Measurements from ENCODE around the gene ADGRL3. TPM values are rescaled to one million over a fixed set of nuclear protein-coding genes. Genes with fewer than 3 reads are reported as not detected.

The ADGRL3 gene
- total RNA-seq, 1 donor from 2014 or later: 306 TPM

DNA sequence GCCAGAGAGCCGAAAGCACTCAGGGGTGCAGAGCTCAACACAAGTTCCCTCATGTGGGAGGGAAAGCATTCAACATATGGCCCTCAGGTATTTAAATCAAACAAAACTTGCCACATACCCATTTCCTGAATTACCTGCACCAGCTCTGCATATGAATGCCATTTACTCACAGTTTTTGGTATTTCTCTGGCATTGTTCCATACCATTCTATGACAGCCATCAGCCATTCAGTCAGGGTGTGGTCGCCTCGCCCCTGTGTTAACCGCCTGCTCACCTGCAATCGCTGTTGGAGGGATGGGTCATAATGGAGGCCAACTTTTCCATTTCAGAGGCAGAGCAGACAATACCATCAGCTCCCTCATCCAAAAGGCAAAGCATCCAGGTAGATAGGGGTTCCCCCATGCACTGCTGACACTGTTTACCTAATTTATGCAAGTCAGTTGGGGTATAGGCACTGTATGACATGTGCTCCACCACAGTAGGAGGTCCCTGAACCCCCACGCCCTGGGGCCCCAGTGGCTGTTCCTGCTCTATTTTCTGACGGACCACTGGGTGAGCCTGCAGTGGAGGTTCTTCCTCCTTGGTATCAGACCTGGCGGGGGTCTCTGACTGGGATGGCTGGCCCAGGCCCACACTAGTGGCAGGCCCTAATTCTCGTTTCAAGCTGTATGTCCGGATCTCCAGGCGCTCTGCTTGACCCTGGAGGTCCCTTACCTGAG is 227.1 kb downstream of the ADGRL3 start:
- no peak for DNase-seq

DNA sequence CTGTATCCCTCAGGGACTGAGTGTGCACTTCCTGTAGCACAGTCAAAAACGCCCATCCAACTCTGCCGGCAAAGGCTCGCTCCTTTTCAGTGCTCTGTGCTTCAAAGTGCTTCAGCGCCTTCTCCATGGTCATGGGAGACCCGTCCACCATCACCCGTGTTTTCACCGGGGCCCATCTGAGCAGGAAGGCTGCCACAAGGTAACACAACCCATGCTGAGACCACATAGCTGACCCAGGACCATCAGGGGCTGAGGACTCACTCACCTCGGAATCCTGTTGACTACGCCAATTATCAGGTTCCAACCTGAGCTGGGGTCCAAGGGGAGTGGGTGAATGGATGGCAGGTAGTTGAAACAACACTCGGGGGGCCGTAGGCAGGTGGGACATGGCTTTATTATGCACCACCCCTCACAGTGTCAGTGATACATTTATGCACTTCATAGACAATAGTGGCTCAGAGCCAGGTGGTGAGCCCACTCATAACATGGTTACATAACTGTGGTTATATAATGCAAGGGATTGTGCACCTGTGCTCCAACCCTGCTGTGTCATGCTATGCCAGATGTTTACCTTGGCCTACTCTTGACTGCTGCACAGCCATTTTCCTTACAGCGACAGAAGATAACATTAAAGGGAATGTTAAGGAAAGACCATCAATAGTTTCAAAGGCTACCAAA is 227.8 kb downstream of the ADGRL3 start:
- DNase-seq: no peak

DNA sequence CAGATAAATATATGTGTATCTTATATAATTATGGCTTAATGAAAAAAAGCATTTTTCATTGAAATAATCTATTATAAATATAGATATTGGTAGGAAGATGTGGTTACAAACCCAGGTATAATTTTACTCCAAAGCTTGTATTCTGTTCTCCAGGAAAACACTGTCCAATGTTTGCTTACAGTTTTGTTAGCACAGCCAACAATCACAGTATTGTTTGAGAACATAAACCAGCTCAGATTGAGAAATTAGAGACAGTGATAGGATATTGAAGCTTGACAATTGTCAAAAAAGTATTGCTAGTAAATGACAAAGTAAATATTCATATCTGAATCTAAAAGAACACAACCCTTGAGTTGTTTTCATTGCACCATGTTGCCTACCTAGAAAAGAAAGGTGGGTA is 228.8 kb downstream of the ADGRL3 start:
- DNase-seq: no peak

DNA sequence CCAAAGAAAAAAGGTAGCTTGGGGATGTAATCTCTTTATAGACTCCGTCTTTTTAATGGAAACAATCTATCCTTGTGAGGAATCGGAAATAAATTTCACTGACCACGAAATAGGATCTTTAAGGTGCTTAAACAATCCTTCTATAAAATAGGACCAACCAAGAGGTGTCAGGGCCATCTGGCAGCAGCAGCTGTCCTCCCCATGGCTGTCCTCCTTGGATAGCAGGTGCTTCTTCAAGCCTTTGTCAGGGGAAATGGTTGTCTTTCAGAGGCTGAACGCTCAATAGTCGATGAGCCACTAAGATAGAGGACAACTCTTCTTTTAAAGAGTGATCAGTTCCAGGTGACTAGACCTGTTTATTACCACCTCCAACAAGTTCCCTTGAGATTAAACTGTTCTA is 231.0 kb downstream of the ADGRL3 start:
- no peak for DNase-seq

DNA sequence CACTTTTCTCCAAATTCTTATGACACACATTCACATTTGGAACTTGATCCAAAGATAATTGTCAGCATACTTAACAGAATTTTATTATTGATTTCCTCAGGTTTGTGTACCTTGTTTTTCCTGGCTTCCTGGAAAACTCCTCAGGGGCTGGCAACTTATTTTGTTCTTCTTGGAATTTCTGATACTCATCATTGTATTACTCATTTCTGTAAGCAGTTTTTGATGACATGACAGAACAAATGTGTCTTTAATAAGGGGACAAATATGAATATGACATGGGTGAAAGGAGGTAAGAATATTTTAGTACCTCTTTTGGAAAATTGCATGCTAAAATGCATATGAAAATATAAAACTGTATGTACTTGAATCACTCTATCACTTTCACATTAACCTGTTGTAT is 237.8 kb downstream of the ADGRL3 start:
- no peak for DNase-seq

DNA sequence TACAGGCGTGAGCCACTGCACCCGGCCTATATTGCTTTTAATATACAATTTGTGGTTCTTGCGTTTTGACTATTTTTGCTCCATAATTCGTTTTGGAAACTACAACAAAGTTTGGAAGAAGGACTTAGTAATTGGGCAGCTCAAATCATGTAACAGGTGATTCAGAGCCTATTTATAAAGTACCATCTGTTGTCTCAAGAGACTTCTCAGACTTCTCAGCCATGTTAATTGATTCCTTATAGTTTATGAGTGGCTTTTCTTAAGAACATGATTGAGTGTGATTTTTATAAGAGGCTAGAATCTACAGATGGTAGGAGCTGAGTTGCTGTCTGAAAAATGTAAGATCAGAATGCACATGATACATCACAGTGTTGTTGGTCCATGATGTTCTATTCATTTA is 240.2 kb downstream of the ADGRL3 start:
- DNase-seq: no peak

DNA sequence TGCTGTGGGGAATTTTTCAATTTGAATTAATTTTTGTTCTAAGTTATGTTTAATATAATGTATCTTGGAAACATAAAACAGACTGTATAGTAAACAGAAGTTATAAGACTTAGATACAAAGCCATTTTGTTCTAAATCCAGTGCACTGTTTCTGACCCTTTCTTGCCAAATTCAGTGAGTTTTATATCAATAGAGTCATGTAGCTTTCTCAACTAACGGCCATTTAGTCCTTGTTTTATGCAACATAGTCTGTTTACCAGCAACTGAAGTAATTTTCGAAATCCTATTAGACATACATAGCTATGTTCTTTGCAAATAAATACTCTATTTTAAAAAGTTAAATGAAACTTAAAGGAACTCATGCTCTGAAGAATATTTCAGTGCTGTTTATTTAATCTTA is 242.8 kb downstream of the ADGRL3 start:
- no peak for DNase-seq

DNA sequence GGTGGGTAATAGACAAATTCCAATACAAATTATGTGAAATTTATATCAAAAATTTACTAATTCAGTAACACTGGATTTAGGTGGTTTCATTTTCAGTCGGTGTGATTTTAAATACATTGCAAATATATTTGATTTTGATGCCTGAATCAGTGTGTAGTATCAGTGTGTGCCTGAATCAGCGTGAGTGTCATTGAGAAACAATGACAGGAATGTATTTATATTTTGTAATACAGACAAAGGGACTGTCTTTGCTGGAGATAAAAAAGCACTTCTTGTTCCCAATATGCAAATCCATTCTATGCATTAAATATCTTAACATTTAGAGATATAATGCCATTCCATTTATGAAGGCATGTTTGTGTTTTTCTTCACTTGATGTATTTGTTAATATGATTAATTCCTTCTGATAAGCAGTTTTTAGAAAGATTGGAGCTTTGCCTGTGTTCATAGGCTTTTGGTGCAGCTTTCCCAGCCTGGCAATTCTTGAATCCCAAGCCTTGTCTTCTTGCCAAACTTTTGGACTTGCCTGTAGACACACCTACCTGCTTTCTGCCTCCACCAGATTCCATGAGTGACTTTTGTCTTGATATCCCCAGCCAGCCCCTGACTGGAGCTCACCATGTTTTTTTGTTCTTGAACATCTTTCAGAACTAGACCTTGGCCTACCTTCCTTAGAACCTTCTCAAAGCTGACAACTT is 243.8 kb downstream of the ADGRL3 start:
- no peak for DNase-seq

DNA sequence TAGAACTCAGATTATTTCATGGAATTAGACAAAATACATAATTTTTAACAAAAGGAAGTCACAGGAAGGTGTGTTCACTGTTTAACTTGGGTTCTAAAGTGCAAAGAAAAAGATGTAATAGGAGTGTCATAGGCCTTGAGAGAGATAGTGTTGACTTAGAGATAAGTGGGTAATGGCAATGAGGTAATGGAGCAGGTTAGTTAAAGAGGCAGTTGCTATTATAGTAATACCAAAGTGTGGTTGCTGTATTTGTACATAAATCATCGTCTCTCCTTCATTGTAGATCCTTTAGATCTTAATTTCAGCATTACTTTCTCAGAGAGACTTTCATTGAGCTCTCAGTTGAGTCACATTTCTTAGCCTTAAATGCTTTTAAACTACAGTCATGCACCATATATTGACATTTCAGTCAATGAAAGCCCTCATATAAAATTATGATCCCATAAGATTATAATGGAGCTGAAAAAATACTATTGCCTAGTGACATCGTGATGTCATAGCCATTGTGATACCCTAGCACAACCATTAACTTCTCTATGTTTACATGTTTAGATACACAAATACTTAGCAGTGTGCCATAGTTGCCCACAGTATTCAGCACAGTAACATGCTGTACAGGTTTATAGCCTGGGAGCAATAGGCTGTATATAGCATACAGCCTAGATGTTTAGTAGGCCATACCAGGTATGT is 245.4 kb downstream of the ADGRL3 start:
- DNase-seq: no peak

DNA sequence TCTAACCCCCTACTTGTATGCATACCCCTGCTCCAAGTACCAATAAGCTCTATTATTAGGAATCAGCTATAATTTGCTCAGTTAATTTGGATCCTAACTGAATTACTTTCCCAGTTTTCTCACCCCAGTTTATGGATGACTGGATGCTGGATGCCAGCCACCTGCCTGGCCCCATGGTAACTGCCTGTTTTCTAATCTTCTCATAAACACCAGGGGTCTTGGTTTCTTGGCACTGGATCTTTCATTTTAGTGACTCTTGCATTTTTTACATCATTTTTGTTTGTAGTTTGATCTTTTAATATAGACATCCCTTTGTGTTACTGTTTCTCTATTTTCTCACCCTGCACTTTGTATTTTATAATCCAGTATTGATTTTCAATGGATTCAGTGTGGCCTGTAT is 246.8 kb downstream of the ADGRL3 start:
- DNase-seq: no peak

DNA sequence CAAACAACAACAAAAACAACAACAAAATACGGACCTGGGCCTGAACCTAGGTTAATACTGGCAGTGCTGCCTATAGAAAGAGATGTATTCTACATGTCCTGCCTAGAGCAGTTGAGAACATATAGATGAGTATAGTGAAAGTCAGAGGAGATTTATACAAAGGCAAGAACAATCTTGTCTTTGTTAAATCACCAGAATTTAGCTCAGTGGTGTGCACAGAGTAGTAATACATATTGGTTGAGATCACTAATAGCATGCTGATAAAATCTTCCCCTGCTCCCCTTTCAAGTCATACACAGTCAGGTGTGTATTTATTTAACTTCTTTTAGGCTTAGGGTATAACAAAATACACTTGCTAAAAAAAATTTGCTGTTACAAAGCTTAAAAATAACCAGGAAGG is 247.8 kb downstream of the ADGRL3 start:
- no peak for DNase-seq

DNA sequence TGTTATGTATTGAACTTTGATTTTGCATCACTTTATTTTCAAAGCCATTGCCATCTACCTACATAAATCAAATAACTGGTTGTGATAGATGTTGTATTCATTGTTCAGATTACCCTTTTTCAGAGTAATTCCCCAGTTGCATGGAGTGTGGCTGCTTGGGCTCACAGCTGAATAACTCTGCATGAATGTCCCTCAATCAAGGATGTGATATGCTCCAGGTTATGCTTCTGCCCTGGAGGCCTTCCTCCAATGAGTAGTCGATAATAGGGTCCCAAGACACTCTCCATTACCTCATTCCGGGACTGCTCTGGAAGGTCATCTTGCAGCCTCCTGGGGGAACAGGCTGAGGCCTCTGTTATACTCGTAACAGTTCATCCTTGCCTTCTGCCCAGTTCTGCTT is 251.8 kb downstream of the ADGRL3 start:
- no peak for DNase-seq

DNA sequence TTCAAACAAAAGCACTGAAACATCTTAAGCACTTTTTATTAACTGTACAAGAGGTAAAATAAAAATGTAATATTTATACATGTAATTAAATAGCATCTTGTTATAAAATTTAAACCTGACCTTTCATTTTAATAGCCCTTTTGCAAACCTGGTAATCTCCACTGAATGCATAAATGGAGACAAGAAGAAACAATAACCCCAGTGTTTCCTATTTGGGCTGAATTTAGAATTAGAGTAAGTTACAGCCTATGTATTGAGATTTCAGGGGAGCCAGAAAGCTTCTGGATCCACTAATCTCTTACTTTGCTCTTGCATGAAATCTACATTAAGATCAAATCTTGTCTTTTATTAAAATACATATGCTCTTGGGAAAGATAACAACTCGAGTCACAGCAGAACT is 261.8 kb downstream of the ADGRL3 start:
- DNase-seq: no peak

DNA sequence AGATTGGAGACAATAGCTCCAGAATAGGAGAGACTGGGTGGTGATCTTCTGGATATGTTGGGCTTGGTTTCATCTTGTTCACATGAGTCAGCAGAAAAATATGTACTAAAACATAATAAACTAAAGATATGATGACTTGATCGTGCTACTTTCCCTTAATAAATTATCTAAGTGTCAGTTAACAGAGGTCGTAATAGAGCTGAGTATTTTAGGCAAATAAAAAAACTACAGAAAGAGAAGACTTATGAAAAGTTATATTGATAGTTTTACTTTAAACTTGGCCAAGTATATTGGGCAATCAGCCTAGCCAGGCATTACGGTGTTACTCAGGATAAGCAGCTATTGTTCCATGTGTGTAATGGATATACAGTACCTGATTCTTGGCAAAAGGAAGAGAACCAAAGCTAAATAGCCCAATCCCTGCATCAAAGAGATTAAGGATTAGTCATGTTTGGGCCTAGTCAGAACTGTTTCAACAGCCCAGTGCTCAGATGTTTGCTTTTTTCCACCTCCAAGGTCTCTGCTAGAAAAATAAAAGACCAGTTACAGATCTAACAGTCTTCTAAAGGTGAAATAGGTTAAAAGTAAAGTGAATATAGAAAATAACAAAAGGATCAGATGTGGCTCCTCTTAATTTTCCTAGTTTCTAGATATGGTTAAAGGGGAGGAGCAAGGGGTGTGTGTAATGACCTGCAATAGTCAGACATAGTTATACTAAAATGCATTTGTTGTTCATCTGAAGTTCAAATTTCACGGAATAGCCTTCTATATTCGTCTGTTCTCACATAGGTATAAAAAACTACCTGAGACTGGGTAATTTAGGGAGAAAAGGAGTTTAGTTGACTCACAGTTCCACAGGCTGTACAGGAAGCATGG is 262.6 kb downstream of the ADGRL3 start:
- no peak for DNase-seq

DNA sequence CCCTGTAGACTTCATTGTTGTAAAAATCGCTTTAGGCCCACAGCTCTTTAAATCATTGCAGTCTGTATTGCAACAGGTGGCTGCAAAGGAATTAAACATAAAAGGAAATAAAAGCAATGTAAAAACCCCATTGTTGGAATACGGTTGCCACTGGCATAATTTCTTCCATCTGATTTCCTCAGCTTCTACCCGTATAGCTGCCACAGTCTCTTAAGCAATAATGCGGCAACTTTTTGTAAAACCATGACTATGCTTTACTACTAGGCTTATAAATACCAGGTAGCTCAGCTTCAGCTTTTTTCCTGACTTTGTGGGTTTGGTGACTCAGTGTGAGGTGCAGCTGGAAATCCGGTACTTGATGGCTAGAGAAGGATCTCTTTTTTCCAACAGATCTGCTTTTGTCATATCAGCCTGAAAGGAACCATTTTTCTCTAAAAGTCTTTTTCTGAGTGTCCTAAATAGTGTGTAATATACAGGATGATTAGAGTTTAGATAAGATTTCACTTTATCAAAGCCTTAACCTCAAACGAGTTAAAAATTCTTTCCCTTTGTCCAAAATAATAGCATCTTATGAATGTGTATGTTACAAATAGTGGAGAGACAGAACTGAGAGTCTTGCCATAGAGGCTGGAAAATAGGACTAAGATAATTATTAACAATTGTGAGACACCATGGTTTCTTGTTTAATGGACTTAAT is 268.0 kb downstream of the ADGRL3 start:
- no peak for DNase-seq

DNA sequence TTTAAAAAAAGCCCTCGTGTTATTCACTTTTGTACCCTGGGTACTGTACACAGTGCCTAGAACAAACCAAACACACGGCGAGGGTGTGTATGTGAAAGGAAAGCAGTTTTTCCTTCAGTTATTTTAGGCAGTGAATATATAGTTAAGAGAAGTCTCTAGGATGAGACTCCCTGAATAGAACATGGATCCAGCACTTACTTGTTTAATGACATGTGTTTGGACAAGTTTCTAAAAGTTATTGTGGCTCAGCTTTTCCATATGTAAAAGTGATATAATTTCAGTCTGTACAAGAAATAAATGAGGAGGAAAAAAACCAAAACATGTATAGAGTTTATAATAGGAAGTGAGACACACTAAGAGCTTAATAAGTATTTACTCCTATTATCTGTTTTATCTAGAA is 273.2 kb downstream of the ADGRL3 start:
- no peak for DNase-seq

DNA sequence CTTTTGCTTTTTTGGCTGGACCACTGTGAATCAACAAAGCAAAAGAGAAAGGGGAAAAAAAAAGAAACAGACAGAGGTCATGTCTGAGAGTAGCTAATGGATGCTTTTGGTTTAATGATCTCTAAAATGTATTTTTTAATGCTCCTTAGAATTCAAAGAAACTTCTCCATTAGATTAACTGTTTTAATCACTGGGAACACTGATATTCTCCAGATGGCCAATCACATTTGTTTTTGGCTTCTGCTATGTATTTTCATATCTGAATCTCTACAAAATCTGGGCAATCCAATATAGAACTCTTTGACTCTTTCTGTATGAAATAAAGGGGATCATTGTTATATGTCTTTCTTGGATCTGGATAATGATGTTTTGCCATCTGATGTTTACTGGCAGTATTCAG is 278.2 kb downstream of the ADGRL3 start:
- DNase-seq: no peak

DNA sequence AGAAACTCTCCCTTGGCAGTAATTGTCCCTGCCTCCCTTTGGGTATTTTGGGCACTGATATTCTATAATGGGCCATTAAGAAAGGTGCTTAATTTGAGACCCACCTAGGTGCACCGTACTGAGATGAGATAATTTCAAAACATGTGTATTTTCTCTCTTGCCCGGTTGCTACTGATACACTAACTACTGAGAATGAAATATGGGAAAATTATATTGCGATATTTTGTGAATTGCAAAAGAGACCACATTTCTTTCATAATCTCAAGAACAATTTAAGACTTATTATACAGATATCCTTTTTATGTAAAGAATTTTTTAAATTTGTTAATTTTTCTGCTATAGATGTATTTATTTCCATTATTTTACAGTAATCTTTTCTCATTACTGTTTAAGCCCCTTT is 284.9 kb downstream of the ADGRL3 start:
- no peak for DNase-seq

DNA sequence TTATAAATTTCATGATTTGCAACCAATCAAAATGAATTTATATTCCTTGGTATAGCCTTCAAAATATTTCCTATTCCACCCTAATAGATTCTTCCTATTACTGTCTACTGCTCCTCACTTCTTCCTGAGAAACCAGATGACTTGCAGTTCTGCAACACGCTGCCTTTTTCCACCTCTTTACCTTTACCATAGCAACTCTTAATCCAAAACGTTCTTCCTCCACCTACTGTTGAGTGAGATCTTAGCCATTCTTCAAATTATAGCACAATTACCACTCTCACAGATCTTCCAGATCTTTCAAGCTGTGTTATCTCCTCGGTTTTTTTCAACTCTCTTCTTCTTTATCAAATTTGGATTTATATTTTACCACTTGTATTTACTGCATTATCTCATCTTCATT is 289.8 kb downstream of the ADGRL3 start:
- DNase-seq: no peak

DNA sequence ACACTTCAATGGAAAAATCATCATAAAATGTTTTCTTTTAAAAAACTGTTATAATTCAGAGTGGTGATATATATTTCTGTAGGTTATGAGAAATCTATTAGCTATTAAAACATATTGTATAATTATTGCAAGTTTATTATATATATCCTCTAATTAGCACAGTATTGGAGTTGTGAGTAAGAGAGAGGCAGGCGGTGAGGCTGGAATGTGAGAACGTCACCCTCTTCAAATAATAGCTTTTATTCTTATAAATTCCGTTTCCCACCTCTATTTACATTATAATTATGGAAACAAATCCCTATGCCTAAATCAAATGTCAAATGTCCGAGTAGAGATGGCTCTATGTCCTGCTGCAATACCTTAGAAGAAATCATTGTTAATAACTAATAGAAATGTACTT is 292.9 kb downstream of the ADGRL3 start:
- no peak for DNase-seq

DNA sequence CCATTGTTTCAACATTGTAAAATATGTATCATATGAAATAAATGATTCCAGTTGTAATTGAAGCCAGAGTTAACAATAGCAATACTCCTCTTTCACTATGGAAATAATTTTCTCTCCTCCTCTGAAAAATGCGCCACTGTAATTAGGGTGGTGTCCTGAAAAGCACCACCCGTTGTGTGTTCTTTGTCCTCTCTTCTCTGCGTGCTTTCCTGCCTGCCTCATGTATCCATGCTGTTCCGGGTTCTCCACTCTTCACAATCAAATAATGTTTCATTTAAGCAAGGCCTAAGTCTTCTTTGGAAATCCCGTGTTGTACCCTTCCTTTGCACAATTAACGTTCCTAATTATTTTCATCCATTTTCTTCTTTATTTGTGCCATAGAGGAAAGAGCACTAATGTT is 293.3 kb downstream of the ADGRL3 start:
- DNase-seq: no peak

DNA sequence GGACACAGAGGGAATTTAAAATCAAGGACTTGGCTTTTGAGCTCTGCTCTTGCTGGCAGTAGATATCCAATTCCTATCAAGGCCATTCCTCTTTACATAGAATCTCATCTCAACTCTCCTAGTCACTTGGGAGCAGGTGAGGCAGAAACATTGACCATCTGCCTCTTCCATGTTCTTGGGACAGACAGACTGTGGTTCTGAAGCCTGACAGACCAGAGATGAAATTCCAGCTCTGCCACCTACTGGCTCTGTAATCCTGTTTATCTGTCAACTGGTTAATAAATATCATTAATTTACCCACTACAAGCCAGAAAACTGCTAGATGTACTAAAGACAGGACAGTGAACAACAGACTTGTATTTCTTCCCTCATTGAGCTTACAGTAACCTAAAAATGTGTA is 300.8 kb downstream of the ADGRL3 start:
- no peak for DNase-seq

Measured in occipital lobe (tissue), 2 donors.